ENCODE measurements around the gene HIP1.
"Not testable (repeated sequence)": the region's sequence is repeated elsewhere in the genome, so short reads cannot be mapped to it uniquely, and the experiment has no call there.

HIP1 gene

DNA sequence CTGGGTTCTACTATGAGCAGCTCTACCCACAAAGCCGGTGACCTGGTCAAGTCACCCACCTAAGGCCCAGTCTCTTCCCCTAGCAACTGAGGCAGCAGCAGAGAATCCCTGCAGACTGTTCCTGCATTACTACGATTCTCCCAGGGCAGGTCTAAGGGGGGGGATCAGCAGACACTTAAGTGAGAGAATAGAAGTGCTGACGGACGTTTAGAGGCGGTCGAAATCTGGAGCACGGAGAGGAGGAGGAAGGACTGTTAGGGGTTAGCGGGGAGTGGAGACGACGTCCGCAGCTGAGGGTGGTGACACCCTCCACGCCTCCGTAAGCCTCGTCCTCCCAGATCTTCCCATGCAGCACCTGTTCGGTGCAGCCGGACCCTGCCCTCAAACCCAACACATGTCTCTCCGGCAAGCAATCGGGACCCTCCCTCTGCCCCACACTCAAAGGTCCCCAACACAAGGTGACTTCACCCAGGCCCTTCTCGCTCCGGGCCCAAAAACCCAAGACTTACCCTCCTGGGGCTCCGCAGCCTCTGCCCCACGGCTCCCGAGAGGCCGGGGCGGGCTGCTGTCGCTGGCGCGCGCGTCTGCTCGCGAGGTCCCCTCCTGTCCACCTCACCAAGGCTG, 253.3 kb downstream of the HIP1 start:
- not testable (repeated sequence) for FAIRE-seq
